ENCODE results near the gene CEP57L1. TPM values are rescaled to one million over a fixed set of nuclear protein-coding genes. Genes with fewer than 3 reads are reported as not detected.
"Not testable (repeated sequence)": the region's sequence is repeated elsewhere in the genome, so short reads cannot be mapped to it uniquely, and the experiment has no call there.

The CEP57L1 gene
- total RNA-seq, 8 experiments from 2014 or later: 12.1 to 31.6 (median 26.0) TPM

- Histone ChIP-seq H3K27ac (peak within 1 kb of the TSS; percentile 89 to 92), H3K4me3 (peak within 1 kb of the TSS; percentile 65 to 90 (median 78)), H3K4me1 (replicated peaks in 1 of 2) (peaks cover 3 to 19% of the 10 kb centered on the region in 2 donors)
- in situ Hi-C loops (cut with MboI; ENCODE audit: low pct_unique_long_range_greater_than_20kb in 2 of 9, low sequenced_read_pairs in 9 of 9, unreplicated experiment in 9 of 9): loop anchor here in 2 of 9 experiments (25.0 kb wide), 2 partner anchors 257 to 557 kb away; partner anchors contain the start of gene ARMC2 (in 1 of the 2)
- 0% methylated on average over 2 to 5 of the region's 62 CpGs; no CpG with 5 or more reads in 8 of the 10 experiments for WGBS, 10 experiments
- ATAC-seq (replicated peaks in 6 of 8): peak; percentile 73 to 82 (median 77)
Observed at GRCh38 chr6:109094416-109095035, 781 bp upstream of the CEP57L1 start, which contains the start of gene SESN1. Gene SESN1 (minus strand): TSS chr6:109094846. CDS start chr6:109094073, 773 bp downstream.

GRCh38 chr6:109095835-109096084, 453 bp downstream of the CEP57L1 start:
- Histone ChIP-seq H3K4me1 (replicated peaks in 1 of 2) (peaks cover 0 to 12% of the 10 kb centered on the region in 2 donors), H3K4me3 (peak overlapping the region; percentile 65 to 90 (median 78)), H3K27ac (peak overlapping the region; percentile 89 to 92)
- 0 to 13% (median 0%) methylated on average over 1 to 8 of the region's 8 CpGs for WGBS, 10 experiments
- ATAC-seq (replicated peaks in 6 of 8): no peak
- in situ Hi-C loops (cut with MboI; ENCODE audit: low pct_unique_long_range_greater_than_20kb in 2 of 9, low sequenced_read_pairs in 9 of 9, unreplicated experiment in 9 of 9): loop anchor here in 2 of 9 experiments (25.0 kb wide), 2 partner anchors 258 to 558 kb away; partner anchors contain the start of gene ARMC2 (in 1 of the 2)

DNA sequence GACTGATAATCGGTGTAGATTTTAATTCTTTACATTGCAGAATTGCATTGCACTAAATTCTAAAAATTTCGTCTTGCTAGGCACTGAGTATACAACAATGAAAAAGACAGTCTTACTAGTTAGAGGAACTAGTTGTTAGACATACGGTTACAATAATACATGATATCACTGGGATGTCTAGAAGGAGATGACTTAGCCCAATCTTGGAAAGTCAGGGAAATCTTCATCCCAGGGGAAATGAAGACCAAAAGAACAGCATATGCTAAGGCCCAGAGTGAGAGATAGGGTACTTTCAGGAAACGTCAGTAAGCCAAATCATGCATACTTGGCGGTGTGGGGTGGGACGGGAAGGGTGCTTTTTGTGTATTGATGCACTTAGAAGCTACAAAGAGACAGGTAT, 901 bp downstream of the CEP57L1 start:
- no peak for ATAC-seq (replicated peaks in 6 of 8)
- in situ Hi-C loops (cut with MboI; ENCODE audit: low pct_unique_long_range_greater_than_20kb in 2 of 9, low sequenced_read_pairs in 9 of 9, unreplicated experiment in 9 of 9): loop anchor here in 2 of 9 experiments (25.0 kb wide), 2 partner anchors 259 to 559 kb away; partner anchors contain the start of gene ARMC2 (in 1 of the 2)
- WGBS, 10 experiments: 15 to 74% (median 41%) methylated on average over 1 to 6 of the region's 6 CpGs
- Histone ChIP-seq H3K4me1 (replicated peaks in 1 of 2) (peaks cover 0 to 12% of the 10 kb centered on the region in 2 donors), H3K27ac (no peak overlapping the region), H3K4me3 (peak overlapping the region; percentile 65 to 90 (median 78))

DNA sequence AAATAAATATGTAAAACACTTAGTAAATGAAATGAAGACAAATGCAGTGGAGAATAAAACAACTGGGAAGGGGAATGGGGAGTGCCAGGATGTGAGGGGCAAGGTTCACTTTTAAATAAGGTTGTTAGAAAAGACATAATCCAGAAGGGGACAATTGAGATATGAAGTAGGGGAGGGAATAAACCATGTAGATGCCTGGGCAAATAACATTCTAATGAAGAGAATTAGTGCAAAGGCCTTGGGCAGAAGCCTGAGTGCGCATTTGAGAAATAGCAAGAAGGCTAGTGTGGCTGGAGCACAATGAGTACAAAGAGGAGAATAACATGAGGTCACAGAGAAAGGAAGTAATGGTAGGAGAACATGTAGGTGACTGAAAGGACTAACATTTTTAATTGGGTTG, 2.4 kb downstream of the CEP57L1 start:
- no peak overlapping the region for H3K4me3 ChIP-seq
- H3K27ac ChIP-seq: no peak overlapping the region
- 83 to 100% (median 100%) methylated on average over 1 of the region's 1 CpG; no CpG with 5 or more reads in 3 of the 10 experiments for WGBS, 10 experiments
- peaks cover 0 to 2% of the 10 kb centered on the region in 2 donors for H3K4me1 ChIP-seq (replicated peaks in 1 of 2)
- in situ Hi-C loops (cut with MboI; ENCODE audit: low pct_unique_long_range_greater_than_20kb in 2 of 9, low sequenced_read_pairs in 9 of 9, unreplicated experiment in 9 of 9): loop anchor here in 2 of 9 experiments (25.0 kb wide), 2 partner anchors 260 to 560 kb away; partner anchors contain the start of gene ARMC2 (in 1 of the 2)
- ATAC-seq (replicated peaks in 6 of 8): no peak

DNA sequence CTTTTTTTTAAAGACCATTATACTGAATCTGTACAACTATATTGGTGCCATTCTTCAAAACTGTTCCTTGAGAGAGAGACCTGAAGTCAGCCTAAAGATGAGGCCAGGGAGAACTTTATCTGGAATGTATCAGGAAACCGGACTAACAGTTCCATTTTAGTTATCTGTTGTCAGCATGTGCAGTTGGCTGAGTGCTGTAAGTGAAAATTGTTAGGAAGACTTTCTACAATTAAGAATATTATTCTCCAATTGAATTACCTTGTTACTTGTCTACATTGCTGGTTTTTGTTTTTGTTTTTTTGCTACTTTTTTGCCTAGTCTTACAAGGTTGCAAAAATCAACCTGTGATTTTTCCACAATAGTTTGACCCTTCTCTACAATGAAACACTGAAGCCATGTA, 7.5 kb downstream of the CEP57L1 start:
- 11 to 100% (median 100%) methylated on average over 1 of the region's 1 CpG; no CpG with 5 or more reads in 1 of the 10 experiments for WGBS, 10 experiments
- H3K27ac ChIP-seq: no peak overlapping the region
- ATAC-seq (replicated peaks in 6 of 8): no peak
- H3K4me3 ChIP-seq: no peak overlapping the region
- no peaks in the 10 kb centered on the region for H3K4me1 ChIP-seq (replicated peaks in 1 of 2)
- in situ Hi-C loops (cut with MboI; ENCODE audit: low pct_unique_long_range_greater_than_20kb in 2 of 9, low sequenced_read_pairs in 9 of 9, unreplicated experiment in 9 of 9): no loop called here

DNA sequence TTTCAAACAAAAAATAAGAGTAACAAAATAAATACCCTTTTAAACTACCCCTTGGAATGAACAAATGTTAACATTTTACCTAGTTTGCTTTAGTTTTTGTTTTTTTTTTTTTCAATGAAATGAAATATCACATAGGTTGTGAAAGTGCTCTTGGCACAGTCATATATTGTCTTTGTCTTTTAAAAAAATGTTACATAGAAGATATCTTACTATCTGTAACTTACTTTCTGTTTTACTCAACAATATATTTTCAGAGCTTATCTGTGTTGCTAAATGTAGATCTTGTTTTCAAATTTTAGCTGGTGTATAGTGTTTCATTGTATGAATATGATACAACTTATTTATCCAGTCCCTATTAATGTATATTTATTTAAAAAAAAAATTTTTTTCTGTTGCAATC, 8.6 kb downstream of the CEP57L1 start:
- Histone ChIP-seq H3K4me3 (no peak overlapping the region), H3K4me1 (replicated peaks in 1 of 2) (no peaks in the 10 kb centered on the region), H3K27ac (no peak overlapping the region)
- in situ Hi-C loops (cut with MboI; ENCODE audit: low pct_unique_long_range_greater_than_20kb in 2 of 9, low sequenced_read_pairs in 9 of 9, unreplicated experiment in 9 of 9): no loop called here
- ATAC-seq (replicated peaks in 6 of 8): no peak

DNA sequence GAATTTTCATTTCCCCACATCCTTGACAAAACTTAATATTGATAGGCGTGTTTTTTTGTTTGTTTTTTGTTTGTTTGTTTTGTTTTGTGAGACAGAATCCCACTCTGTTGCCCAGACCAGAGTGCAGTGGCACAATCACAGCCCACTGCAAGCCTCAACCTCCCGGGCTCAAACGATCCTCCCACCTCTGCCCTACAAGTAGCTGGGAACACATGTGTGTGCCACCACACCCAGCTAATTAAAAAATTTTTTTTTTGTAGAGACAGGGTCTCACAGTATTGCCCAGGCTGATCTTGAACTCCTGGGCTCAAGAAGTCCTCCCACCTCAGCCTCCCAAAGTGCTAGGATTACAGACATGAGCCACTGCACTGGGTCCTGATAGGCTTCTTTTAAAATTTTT, 9.2 kb downstream of the CEP57L1 start:
- WGBS, 10 experiments: 63 to 100% (median 91%) methylated on average over 1 to 3 of the region's 3 CpGs; no CpG with 5 or more reads in 2 of the 10 experiments
- Histone ChIP-seq H3K27ac (no peak overlapping the region), H3K4me1 (replicated peaks in 1 of 2) (no peaks in the 10 kb centered on the region), H3K4me3 (no peak overlapping the region)
- in situ Hi-C loops (cut with MboI; ENCODE audit: low pct_unique_long_range_greater_than_20kb in 2 of 9, low sequenced_read_pairs in 9 of 9, unreplicated experiment in 9 of 9): no loop called here
- no peak for ATAC-seq (replicated peaks in 6 of 8)

DNA sequence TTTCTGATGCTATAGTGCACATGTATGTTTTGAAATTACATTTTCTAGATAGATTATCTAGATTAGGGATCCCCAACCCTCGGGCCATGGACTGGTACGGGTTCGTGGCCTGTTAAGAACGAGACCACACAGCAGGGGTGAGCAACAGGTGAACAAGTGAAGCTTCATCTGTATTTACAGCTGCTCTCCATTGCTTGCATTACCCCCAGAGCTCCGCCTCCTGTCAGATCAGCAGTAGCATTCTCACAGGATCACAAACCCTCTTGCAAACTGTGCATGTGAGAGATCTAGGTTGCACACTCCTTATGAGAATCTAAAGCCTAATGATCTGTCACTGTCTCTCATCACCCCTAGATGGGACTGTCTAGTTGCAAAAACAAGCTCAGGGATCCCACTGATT, 10.4 kb downstream of the CEP57L1 start:
- no peak for ATAC-seq (replicated peaks in 6 of 8)
- in situ Hi-C loops (cut with MboI; ENCODE audit: low pct_unique_long_range_greater_than_20kb in 2 of 9, low sequenced_read_pairs in 9 of 9, unreplicated experiment in 9 of 9): no loop called here
- H3K4me1 ChIP-seq (replicated peaks in 1 of 2): no peaks in the 10 kb centered on the region
- WGBS, 10 experiments: 76 to 100% (median 98%) methylated on average over 1 to 5 of the region's 5 CpGs; no CpG with 5 or more reads in 2 of the 10 experiments
- H3K4me3 ChIP-seq: no peak overlapping the region
- H3K27ac ChIP-seq: no peak overlapping the region

- H3K27ac ChIP-seq; H3K4me3 ChIP-seq; in situ Hi-C loops (cut with MboI; ENCODE audit: low pct_unique_long_range_greater_than_20kb in 2 of 9, low sequenced_read_pairs in 9 of 9, unreplicated experiment in 9 of 9); H3K4me1 ChIP-seq (replicated peaks in 1 of 2); ATAC-seq (replicated peaks in 6 of 8): not testable (repeated sequence)
- WGBS, 10 experiments: 90 to 100% (median 100%) methylated on average over 1 to 6 of the region's 8 CpGs; no CpG with 5 or more reads in 3 of the 10 experiments
Observed at GRCh38 chr6:109109663-109110062, 14.4 kb downstream of the CEP57L1 start.

- in situ Hi-C loops (cut with MboI; ENCODE audit: low pct_unique_long_range_greater_than_20kb in 2 of 9, low sequenced_read_pairs in 9 of 9, unreplicated experiment in 9 of 9); H3K27ac ChIP-seq; ATAC-seq (replicated peaks in 6 of 8); H3K4me1 ChIP-seq (replicated peaks in 1 of 2); H3K4me3 ChIP-seq: not testable (repeated sequence)
- 56 to 100% (median 90%) methylated on average over 1 to 3 of the region's 3 CpGs; no CpG with 5 or more reads in 1 of the 10 experiments for WGBS, 10 experiments
Observed at GRCh38 chr6:109112663-109113062, 17.4 kb downstream of the CEP57L1 start.

DNA sequence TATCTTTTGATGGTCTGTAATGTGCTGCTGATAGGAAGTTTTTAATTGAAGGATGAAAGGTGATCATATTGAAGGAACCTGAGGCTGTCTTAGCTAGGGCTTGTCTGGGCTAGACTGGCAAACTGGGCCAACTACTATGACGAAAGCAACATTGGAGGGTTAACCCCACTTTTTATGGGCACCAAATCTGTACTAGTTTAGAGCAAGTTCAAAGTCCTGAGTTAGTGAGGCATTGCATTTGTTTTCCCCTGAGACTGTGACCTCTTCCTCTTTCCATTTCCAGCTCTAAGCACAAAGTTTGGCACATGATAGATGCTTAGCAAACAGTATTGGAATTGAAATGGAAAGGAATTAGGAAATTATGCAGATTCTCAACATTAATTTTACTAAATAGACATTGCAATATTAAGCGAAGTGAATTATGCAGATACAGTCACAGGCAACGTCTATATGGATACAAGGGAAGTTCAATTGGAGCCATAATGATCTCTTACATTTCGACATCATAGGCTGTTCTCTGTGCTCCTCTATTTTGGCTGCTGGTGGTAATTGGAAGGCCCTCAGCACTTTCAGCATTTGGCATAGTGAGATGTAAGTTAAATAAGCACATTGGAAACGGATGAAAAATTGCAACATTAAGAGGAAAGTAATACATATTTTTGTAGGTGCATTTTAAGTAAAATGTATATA, 22.2 kb downstream of the CEP57L1 start:
- WGBS, 10 experiments: 31 to 100% (median 80%) methylated on average over 1 to 5 of the region's 5 CpGs; no CpG with 5 or more reads in 1 of the 10 experiments
- H3K4me3 ChIP-seq: no peak overlapping the region
- no peak overlapping the region for H3K27ac ChIP-seq
- in situ Hi-C loops (cut with MboI; ENCODE audit: low pct_unique_long_range_greater_than_20kb in 2 of 9, low sequenced_read_pairs in 9 of 9, unreplicated experiment in 9 of 9): no loop called here
- H3K4me1 ChIP-seq (replicated peaks in 1 of 2): peaks cover 2 to 3% of the 10 kb centered on the region in 2 donors
- no peak for ATAC-seq (replicated peaks in 6 of 8)

GRCh38 chr6:109118337-109118736, 23.0 kb downstream of the CEP57L1 start:
- no peak overlapping the region for H3K4me3 ChIP-seq
- in situ Hi-C loops (cut with MboI; ENCODE audit: low pct_unique_long_range_greater_than_20kb in 2 of 9, low sequenced_read_pairs in 9 of 9, unreplicated experiment in 9 of 9): no loop called here
- peak in 1 of 8 experiments; percentile 63 for ATAC-seq (replicated peaks in 6 of 8)
- H3K4me1 ChIP-seq (replicated peaks in 1 of 2): peaks cover 2 to 3% of the 10 kb centered on the region in 2 donors
- 25 to 94% (median 64%) methylated on average over 1 to 5 of the region's 5 CpGs; no CpG with 5 or more reads in 1 of the 10 experiments for WGBS, 10 experiments
- no peak overlapping the region for H3K27ac ChIP-seq

DNA sequence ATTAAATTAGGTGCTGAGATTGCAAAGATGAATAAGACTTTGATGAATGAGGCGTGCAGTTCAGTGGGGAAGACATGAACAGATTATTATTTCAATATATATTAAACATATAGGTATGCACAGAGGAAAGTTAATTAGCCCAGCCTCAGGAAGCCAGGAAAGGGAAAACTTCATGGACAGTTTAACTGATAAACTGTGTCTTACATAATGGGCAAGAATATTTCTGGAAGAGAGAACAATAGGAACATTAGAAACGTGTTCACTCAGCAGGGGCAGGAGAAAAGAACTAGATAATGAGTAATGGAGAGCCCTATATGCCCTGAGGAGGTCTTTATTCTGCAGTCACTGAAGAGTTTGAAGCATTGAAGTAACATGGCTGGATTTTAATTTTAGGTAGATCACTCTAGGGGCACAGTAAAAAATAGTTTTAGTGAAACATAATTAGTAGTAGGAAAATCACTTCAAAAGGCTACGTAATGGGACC, 23.6 kb downstream of the CEP57L1 start:
- in situ Hi-C loops (cut with MboI; ENCODE audit: low pct_unique_long_range_greater_than_20kb in 2 of 9, low sequenced_read_pairs in 9 of 9, unreplicated experiment in 9 of 9): no loop called here
- H3K4me1 ChIP-seq (replicated peaks in 1 of 2): peaks cover 2 to 3% of the 10 kb centered on the region in 2 donors
- no peak for ATAC-seq (replicated peaks in 6 of 8)
- no peak overlapping the region for H3K4me3 ChIP-seq
- WGBS, 10 experiments: 62 to 100% (median 87%) methylated on average over 1 to 3 of the region's 3 CpGs; no CpG with 5 or more reads in 1 of the 10 experiments
- H3K27ac ChIP-seq: no peak overlapping the region
